ENCODE data around the gene CPSF4L.

CPSF4L gene

GRCh38 chr17:73289549-73290254 is 28.0 kb upstream of the CPSF4L start:
- no peak for DNase-seq

DNA sequence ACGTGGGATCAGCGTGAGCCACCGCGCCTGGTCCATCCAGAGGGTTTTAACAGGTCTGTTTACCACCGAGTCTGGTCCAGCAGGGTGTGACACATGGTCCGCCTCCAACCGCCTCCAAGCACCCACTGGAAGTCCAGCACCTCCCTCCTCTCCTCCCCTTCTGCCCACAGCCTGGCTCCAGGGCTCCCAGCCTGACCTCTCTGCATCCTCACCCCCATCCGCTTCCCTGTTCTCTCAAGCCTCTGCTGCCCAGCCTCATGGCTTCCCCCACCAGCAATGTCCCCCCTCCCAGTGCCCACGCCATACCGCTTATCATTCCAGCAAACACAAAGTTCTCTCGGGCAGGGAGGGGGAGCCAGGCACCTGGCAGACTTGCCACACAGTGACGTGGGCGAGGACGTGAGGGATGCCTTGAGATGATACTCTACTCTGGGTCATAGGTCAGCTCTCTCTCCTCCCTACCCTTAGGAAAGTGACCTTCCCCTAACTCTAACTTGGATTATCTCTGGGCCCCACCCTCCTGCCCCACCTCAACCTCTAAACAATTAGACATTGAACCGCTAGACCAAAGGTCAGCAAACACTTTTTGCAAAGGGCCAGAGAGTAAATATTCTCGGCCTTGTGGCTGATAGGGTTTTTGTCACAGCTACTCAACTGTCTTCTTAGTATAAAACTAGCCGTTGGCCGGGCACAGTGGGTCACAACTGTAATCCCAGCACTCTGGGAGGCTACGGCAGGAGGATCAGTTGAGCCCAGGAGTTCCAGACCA is 27.0 kb upstream of the CPSF4L start:
- DNase-seq = no peak

DNA sequence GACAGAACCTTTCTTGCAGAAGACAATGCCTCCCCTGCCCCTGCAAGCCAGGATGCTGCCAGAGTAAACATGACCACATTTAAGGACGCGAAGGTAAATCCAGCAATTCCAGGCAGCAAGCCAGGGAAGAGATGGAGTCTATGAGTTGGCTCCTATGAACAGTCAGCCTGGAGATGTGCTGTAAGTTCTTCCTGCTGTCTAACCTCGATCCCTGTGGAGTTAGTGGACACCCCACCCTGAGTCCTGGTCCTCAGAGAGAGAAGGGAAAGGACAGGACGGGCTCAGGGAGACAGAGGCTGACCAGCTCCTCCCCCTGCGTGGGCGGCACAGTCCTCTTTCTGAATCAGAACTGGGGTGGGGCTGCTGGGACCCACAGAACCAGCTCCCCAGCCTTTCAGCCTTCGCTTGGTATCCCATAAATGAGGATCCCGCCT is 25.2 kb upstream of the CPSF4L start:
- no peak for DNase-seq

DNA sequence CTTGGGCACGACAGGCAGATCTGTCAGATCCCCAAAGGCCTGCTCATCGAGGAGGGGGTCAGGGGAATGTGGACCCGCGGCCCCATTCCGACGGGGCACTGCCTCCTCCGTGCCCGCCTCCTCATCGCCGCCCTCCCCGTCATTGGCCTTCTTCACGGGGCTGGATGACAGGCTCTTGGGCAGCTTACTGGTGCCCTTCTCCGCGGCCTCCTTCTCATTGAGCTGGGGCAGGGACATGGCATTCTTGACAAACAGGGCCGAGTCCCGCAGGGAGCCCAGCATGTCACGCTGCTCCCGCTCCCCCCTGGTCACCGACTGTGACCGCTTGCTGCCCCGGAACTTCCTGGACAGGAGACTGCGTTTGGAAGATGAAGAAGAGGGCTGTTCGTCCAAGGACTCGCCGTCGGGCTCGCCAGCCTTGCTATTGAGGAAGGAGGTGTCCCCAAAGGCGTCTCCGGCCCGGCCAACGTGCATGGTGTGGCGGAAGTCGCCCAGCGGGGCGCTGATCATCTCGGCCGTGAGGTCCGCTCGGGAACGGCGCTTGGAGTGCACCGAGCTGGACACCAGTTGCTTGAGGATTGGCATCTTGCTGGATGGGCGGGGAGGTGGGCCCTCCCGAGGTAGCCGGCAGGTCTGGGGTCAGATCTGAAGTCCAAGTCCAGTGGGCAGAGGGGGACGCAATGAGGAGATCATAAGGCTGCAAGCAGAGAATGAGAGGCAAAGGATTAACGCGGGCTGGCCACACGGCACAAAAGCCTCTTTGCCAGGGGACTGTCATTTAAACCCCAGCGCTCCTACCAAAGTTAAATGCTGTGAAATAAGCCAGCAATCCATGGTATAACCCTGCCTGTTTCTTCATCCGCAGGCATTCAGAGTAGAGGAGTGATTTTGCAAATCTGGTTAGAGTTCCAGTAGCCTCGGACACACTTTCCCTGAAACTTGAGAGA is 24.5 kb upstream of the CPSF4L start:
- no peak for DNase-seq

GRCh38 chr17:73285603-73285908 is 23.9 kb upstream of the CPSF4L start:
- DNase-seq = no peak

- DNase-seq = no peak
Observed at GRCh38 chr17:73284906-73285602, 23.4 kb upstream of the CPSF4L start.

- DNase-seq = no peak
Observed at GRCh38 chr17:73284354-73284753, 22.7 kb upstream of the CPSF4L start.

- DNase-seq = no peak
Observed at GRCh38 chr17:73283841-73284282, 22.2 kb upstream of the CPSF4L start.

DNA sequence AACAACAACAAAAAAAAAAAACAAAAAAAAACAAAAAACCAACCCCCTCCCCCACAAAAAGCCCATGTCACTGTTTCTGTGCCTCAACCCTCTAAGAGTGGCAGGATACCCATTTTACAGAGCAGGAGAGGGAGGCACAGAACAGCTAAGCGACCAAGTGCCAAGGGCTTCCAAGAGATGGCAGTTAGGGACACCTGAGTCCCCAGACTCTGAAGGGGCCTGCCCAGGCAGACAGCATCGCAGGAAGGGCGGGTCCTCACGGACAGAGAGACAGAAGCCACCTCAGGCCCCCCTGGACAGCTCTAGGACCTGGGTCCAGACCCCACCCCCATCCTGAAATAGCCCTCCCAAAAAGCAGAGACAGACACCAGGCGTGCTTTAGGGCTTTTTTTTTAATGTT is 21.6 kb upstream of the CPSF4L start:
- no peak for DNase-seq

GRCh38 chr17:73282629-73283028 is 20.9 kb upstream of the CPSF4L start:
- no peak for DNase-seq

GRCh38 chr17:73281928-73282327 is 20.2 kb upstream of the CPSF4L start:
- DNase-seq = no peak

GRCh38 chr17:73280191-73280590 is 18.5 kb upstream of the CPSF4L start:
- DNase-seq = no peak

DNA sequence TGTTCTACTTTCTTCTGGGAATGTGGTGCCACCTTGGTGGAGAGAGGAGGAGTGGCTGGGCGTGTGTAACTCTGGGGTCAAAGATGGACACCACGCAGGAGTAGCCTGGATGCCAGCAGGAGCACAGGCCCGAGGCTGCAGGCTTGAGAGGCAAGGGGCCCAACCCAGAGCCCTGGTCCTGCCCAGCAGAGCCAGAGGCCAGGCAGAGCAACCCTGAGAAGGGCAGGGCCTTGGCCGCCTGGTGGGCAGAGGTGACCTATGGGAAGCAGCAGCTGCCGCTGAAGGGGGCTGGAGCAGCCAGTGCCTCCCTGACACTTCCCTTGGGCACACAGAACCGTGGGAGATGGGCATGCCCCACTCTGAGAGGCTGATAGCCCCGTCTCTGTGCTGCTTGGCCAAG is 18.0 kb upstream of the CPSF4L start:
- DNase-seq = no peak

DNA sequence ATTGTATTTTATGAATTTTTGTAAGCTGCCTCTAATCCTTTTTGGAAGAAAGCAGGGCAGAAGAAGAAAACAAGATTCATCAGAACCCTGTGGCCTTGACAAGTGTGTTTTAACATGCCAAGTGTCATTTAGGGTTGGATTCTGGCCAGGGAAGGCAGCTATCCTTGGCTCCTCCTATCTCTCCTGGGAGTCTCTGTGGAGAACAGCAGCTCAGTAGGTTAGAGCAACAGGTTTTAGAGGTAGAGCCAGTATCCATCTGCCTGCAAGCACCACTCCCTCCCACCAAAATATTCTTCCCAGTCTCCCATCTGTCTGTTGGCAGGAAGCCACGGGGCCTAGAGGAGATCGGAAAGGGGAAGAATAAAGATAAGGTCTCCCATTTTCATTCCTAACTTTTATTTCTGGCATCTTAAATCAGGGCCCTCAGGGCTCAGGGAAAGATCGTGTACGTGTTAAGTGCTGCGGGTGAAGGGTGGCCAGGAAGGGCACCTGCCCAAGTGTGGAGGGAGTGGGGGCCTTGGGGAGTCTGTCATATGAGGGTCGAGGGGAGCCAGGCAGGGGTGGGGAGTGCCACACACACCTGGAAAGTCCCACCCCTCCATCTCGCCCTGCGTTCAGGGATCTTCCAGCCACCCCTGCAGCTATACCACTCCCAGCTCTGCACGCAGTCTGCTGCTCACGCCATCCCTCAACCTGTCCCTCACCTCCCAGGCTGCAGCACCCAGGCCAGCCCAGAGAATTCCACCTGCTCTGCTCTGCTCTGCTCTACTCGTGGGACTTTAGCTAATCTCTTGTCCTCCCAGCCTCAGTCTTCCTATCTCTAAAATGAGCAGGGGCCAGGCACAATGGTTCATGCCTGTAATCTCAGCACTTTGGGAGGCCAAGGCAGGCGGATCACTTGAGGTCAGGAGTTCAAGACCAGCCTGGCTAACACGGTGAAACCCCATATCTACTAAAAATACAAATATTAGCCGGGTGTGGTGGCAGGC is 17.1 kb upstream of the CPSF4L start:
- no peak for DNase-seq

DNA sequence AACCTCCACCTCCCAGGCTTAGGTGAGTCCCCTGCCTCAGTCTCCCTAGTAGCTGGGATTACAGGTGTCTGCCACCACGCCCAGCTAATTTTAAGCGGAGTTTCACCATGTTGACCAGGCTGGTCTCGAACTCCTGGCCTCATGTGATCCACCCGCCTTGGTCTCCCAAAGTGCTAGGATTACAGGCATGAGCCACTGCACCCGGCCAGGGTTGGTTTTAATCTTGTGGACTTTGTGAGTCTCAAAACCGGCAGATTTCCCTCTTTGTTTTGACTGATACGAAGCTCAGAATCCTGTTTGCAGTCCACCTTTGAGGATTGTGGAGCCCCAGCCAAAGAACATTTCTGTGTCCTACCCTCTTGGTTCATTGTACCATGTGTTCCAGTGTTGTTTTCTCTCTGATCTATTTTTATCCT is 16.4 kb upstream of the CPSF4L start:
- DNase-seq = no peak

DNA sequence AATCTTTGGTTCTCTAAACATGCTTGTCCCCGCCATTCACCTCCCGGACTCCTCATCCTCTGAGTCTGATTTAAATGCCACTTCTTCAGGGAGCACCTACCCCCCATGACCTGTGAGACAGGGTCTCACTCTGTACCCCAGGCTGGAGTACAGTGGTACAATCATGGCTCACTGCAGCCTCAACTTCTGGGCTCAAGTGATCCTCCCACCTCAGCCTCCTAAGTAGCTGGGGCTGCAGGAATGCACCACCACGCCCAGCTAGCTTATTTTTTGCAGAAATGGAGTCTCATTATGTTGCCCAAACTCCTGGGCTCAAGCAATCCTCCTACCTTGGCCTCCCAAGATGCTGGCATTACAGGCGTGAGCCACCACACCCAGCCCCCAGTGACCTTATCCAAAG is 12.8 kb upstream of the CPSF4L start:
- no peak for DNase-seq

- peak; percentile 69 for DNase-seq
Observed at GRCh38 chr17:73272906-73273218, 11.2 kb upstream of the CPSF4L start.

GRCh38 chr17:73271072-73271471 is 9.4 kb upstream of the CPSF4L start:
- DNase-seq = no peak

DNA sequence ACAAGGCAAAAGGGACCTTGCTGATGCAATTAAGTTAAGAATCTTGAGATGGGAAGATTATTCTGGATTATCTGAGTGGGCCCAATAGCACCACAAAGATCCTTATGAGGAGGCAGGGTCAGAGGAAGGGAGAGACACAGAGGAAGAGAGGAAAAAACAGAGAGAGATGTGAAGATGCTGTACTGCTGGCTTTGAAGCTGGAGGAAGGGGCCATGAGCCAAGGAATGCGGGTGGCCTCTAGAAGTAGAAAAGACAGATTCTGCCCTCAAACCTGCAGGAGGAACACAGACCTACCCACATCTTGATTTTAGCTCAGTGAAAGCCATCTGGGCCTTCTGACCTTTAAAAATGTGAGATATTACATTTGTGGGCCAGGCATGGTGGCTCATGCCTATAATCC is 8.1 kb upstream of the CPSF4L start:
- no peak for DNase-seq

DNA sequence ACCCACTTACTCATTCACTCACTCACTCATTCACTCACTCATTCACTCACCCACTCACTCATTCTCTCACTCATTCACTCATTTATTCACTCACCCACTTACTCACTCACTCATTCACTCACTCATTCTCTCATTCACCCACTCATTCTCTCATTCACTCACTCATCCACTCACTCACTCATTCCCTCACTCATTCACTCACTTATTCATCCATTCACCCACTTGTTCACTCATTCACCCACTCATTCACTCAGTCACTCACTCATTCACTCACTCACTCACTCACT is 7.6 kb upstream of the CPSF4L start:
- DNase-seq = no peak

- no peak for DNase-seq
Observed at GRCh38 chr17:73268582-73269328, 7.1 kb upstream of the CPSF4L start.
